BJ (cell line): ENCODE data around the gene CA10. TPM values are rescaled to one million over a fixed set of nuclear protein-coding genes. Genes with fewer than 3 reads are reported as not detected.

ENCODE experiments used
- CTCF ChIA-PET: fragments of 350-600 bp; formaldehyde crosslinking; extraction: SDS; loops from one replicate; lab custom pipeline; 2021; ENCODE audit warnings: antibody characterized with exemption, inconsistent platforms; lab: Yijun Ruan, JAX
- POLR2A ChIA-PET: fragments of 300-600 bp; sonication (Branson Sonifier 250); formaldehyde crosslinking; extraction: SDS; loops from one replicate; lab custom pipeline; 2021; ENCODE audit warnings: antibody characterized with exemption; lab: Charles Lee
- DNase-seq: peaks from one replicate; pipeline ENCODE4 v3.0.0-alpha.2; 2011; ENCODE audit warnings: low read depth
- H3K27me3 ChIP-seq: 2 replicates; pipeline ENCODE4 v1.6.0; 2011; ENCODE audit warnings: low read length; ENCODE audit not compliant: control insufficient read depth, insufficient read depth
- H3K36me3 ChIP-seq: 2 replicates; pipeline ENCODE4 v1.5.1; 2011; ENCODE audit warnings: low read length; ENCODE audit not compliant: control insufficient read depth, insufficient read depth
- H3K4me3 ChIP-seq: 2 replicates; pipeline ENCODE4 v1.5.1; 2011; ENCODE audit warnings: low read depth, mild to moderate bottlenecking, control low read depth, low read length
- polyA plus RNA-seq: library from polyadenylated mRNA; depleted of rRNA; stranded (reverse); fragments of >200 nt; gene quantifications from 2 replicates; pipeline ENCODE4 v1.2.3, GENCODE V29; 2011
- TF ChIP-seq, protein P1 (sequence below): IDR thresholded peaks from 2 replicates; pipeline ENCODE4 v1.5.1; 2011; ENCODE audit warnings: low read depth, mild to moderate bottlenecking, control low read depth, inconsistent platforms, low read length, moderate library complexity; ENCODE audit not compliant: insufficient read depth

The CA10 gene
- polyA plus RNA-seq, 1 experiment, result not detected

DNA sequence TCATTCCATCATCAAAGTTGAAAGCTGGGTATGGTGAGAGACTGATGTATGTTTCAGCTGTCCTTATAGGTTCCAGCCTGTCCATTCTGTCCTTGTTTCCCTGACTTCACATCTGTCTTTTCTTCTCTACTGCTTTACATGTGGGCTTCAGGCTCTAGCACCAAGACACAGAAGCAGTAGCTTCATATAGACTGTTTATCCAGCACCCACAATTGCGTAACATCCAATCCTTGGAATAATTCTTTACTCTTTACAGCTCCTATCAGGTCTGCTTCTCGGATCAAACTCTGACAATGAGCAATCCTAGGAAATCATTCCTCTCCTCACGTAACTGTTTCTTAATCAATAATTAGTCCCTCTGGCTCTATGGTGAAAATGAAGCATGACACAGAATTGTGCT, 158.9 kb downstream of the CA10 start:
- TF ChIP-seq, protein P1, sequence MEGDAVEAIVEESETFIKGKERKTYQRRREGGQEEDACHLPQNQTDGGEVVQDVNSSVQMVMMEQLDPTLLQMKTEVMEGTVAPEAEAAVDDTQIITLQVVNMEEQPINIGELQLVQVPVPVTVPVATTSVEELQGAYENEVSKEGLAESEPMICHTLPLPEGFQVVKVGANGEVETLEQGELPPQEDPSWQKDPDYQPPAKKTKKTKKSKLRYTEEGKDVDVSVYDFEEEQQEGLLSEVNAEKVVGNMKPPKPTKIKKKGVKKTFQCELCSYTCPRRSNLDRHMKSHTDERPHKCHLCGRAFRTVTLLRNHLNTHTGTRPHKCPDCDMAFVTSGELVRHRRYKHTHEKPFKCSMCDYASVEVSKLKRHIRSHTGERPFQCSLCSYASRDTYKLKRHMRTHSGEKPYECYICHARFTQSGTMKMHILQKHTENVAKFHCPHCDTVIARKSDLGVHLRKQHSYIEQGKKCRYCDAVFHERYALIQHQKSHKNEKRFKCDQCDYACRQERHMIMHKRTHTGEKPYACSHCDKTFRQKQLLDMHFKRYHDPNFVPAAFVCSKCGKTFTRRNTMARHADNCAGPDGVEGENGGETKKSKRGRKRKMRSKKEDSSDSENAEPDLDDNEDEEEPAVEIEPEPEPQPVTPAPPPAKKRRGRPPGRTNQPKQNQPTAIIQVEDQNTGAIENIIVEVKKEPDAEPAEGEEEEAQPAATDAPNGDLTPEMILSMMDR, result no peak
- CTCF ChIA-PET, result no interaction called here
- H3K36me3 ChIP-seq, result no peaks in the 10 kb centered on the region

DNA sequence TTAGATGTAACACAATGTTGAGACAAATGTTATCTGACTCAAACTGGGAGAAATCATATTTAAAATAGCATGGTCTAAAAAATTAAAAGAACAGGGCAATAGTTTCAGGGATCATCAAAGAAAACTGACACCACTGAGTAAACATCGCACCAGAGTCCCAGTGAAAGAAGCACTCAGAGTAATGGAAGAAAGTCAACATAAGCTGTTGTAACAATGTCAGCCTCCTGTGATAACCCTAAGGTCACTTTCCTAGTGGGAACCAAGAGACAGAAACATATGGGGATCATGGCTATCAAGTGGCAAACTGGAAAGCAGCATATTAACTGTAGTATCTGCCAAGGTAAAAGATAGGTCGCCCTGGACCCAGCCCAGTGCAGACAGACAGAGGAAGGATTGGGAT, 160.8 kb downstream of the CA10 start:
- ChIA-PET POLR2A (no interaction called here), CTCF (no interaction called here)
- peaks cover 2% of the 10 kb centered on the region; the same call in 1 of the 2 replicates for H3K27me3 ChIP-seq
- H3K4me3 ChIP-seq, result no peak overlapping the region
- H3K36me3 ChIP-seq, result no peaks in the 10 kb centered on the region
- TF ChIP-seq, protein P1, result no peak
- no peak for DNase-seq

More for the DNA sequence above, 158.9 kb downstream of the CA10 start:
- H3K4me3 ChIP-seq, result no peak overlapping the region
- POLR2A ChIA-PET, result no interaction called here
- peaks cover 2% of the 10 kb centered on the region; the same call in 1 of the 2 replicates for H3K27me3 ChIP-seq
- no peak for DNase-seq

DNA sequence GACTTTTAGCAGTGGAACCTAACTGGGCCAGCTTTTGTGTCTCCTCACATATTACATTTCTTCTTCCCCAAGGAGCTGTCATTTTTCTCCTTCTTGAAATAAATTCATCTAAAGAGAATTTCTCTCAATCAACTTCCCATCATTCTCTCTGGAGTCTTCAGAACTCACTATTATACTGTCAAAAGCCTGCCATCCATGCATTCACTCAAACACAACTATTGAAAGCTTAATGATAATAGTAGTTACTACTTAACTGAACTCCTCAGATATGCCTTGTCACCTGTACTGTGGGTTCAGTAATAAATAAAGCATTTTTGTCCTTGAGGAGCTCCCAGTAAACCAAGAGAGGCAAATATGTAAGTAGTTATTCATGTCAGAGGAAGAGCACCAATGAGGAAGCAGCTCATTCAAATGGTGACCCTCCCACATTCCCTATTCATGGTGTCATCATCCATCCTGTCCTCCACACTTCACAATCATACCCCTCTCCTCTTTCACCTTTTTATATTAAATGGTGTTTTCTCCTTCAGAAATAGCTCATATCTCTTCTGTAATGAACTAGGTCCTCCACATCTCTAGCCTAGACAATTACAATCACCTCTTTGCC, 162.6 kb downstream of the CA10 start:
- Histone ChIP-seq H3K36me3 (no peaks in the 10 kb centered on the region), H3K4me3 (no peak overlapping the region), H3K27me3 (peaks cover 2% of the 10 kb centered on the region; the same call in 1 of the 2 replicates)
- ChIA-PET CTCF (no interaction called here), POLR2A (no interaction called here)
- no peak for DNase-seq
- TF ChIP-seq, protein P1, result no peak

DNA sequence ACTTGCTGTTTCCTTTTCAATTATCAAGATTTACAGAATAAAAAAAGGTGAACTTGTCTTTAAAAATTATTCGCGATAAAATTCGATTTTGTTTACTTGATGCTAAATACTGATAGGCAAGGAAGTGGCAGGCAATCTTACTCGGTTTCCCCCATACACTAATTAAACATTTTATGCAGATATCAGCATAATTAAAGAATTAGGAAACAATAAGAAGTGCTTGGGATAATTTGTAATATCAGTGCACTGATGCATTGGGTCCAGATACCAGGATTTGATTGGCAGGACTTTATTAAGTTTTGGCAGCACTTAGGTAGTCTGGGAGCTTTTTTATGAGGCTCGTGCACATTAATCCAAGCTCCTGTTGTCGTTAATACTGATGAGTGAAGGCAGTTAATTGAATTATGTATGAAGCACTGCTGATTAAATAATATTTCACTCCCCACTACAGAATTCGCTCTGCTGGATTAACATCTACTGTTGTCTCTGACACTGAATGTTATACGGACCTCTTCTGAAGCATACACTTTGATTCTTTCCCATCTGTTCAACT, 165.6 kb downstream of the CA10 start:
- no peak for DNase-seq
- TF ChIP-seq, protein P1, result no peak
- ChIA-PET CTCF (no interaction called here), POLR2A (no interaction called here)
- no peaks in the 10 kb centered on the region for H3K27me3 ChIP-seq
- H3K4me3 ChIP-seq, result no peak overlapping the region
- no peaks in the 10 kb centered on the region for H3K36me3 ChIP-seq

DNA sequence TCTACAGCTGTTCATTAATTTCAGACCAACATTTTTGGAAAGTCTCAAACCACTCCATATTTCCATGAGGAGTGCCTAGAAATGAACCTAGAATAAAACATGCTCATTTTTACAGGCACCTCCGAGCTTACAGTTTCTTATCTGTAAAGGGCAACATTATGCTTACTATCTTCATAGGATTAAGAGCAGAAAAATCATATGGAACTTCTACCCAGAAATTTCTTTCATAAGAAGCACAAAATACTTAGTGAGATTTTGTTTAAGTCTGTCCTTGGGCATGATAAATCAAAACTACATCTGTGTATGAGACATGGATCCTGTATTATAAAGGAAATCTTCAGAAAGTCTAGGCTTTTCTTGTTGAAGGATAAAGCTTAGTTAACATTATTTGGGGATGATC, 187.4 kb downstream of the CA10 start:
- DNase-seq, result no peak
- no peaks in the 10 kb centered on the region for H3K36me3 ChIP-seq
- TF ChIP-seq, protein P1, result no peak
- ChIA-PET POLR2A (no interaction called here), CTCF (no interaction called here)
- H3K4me3 ChIP-seq, result no peak overlapping the region
- H3K27me3 ChIP-seq, result no peaks in the 10 kb centered on the region
